ENCODE results near the gene NDEL1.

DNA sequence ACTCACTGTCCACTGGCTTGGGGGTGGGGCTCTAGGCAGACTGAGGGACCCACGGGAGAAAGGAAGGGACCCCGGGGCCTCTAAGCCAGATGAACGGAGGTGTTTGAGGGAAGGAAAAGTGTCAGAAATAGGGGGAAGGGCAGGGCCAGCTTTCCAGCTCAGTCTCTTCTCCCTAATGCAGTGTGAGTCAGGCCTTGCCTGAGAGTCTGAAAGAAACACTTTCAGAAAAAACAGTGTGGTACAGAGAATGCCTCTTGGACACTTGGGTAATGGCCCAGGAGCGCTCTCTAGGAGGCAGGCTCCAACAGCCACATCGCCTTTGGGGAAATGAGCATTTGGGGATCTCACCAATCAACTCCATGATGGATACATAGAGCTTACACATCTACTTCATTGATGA, 46.9 kb downstream of the NDEL1 start:
- TF ChIP-seq, protein P1, sequence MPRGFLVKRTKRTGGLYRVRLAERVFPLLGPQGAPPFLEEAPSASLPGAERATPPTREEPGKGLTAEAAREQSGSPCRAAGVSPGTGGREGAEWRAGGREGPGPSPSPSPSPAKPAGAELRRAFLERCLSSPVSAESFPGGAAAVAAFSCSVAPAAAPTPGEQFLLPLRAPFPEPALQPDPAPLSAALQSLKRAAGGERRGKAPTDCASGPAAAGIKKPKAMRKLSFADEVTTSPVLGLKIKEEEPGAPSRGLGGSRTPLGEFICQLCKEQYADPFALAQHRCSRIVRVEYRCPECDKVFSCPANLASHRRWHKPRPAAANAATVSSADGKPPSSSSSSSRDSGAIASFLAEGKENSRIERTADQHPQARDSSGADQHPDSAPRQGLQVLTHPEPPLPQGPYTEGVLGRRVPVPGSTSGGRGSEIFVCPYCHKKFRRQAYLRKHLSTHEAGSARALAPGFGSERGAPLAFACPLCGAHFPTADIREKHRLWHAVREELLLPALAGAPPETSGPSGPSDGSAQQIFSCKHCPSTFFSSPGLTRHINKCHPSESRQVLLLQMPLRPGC (tag by site-specific recombination; IDR thresholded peaks at IDR 0.05): no peak
- TF ChIP-seq ZNF302 (tag by site-specific recombination; IDR thresholded peaks at IDR 0.05; ENCODE audit: low read depth): no peak
- no peak for TF ChIP-seq ZNF121 (tag by site-specific recombination; IDR thresholded peaks at IDR 0.05)
- TF ChIP-seq, protein P2, sequence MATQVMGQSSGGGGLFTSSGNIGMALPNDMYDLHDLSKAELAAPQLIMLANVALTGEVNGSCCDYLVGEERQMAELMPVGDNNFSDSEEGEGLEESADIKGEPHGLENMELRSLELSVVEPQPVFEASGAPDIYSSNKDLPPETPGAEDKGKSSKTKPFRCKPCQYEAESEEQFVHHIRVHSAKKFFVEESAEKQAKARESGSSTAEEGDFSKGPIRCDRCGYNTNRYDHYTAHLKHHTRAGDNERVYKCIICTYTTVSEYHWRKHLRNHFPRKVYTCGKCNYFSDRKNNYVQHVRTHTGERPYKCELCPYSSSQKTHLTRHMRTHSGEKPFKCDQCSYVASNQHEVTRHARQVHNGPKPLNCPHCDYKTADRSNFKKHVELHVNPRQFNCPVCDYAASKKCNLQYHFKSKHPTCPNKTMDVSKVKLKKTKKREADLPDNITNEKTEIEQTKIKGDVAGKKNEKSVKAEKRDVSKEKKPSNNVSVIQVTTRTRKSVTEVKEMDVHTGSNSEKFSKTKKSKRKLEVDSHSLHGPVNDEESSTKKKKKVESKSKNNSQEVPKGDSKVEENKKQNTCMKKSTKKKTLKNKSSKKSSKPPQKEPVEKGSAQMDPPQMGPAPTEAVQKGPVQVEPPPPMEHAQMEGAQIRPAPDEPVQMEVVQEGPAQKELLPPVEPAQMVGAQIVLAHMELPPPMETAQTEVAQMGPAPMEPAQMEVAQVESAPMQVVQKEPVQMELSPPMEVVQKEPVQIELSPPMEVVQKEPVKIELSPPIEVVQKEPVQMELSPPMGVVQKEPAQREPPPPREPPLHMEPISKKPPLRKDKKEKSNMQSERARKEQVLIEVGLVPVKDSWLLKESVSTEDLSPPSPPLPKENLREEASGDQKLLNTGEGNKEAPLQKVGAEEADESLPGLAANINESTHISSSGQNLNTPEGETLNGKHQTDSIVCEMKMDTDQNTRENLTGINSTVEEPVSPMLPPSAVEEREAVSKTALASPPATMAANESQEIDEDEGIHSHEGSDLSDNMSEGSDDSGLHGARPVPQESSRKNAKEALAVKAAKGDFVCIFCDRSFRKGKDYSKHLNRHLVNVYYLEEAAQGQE (tag by site-specific recombination; IDR thresholded peaks at IDR 0.05): no peak
- TF ChIP-seq, protein P3, sequence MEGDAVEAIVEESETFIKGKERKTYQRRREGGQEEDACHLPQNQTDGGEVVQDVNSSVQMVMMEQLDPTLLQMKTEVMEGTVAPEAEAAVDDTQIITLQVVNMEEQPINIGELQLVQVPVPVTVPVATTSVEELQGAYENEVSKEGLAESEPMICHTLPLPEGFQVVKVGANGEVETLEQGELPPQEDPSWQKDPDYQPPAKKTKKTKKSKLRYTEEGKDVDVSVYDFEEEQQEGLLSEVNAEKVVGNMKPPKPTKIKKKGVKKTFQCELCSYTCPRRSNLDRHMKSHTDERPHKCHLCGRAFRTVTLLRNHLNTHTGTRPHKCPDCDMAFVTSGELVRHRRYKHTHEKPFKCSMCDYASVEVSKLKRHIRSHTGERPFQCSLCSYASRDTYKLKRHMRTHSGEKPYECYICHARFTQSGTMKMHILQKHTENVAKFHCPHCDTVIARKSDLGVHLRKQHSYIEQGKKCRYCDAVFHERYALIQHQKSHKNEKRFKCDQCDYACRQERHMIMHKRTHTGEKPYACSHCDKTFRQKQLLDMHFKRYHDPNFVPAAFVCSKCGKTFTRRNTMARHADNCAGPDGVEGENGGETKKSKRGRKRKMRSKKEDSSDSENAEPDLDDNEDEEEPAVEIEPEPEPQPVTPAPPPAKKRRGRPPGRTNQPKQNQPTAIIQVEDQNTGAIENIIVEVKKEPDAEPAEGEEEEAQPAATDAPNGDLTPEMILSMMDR (tag by site-specific recombination; IDR thresholded peaks at IDR 0.05): no peak
- no peak for TF ChIP-seq TCF7L2 (IDR thresholded peaks at IDR 0.05; ENCODE audit: borderline replicate concordance, low read depth, low read length)
- TF ChIP-seq IKZF3 (tag by site-specific recombination; IDR thresholded peaks at IDR 0.05): no peak
- TF ChIP-seq SETDB1 (IDR thresholded peaks at IDR 0.05; ENCODE audit: insufficient read length, low read length): no peak
- TF ChIP-seq, protein P4, sequence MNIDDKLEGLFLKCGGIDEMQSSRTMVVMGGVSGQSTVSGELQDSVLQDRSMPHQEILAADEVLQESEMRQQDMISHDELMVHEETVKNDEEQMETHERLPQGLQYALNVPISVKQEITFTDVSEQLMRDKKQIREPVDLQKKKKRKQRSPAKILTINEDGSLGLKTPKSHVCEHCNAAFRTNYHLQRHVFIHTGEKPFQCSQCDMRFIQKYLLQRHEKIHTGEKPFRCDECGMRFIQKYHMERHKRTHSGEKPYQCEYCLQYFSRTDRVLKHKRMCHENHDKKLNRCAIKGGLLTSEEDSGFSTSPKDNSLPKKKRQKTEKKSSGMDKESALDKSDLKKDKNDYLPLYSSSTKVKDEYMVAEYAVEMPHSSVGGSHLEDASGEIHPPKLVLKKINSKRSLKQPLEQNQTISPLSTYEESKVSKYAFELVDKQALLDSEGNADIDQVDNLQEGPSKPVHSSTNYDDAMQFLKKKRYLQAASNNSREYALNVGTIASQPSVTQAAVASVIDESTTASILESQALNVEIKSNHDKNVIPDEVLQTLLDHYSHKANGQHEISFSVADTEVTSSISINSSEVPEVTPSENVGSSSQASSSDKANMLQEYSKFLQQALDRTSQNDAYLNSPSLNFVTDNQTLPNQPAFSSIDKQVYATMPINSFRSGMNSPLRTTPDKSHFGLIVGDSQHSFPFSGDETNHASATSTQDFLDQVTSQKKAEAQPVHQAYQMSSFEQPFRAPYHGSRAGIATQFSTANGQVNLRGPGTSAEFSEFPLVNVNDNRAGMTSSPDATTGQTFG (tag by site-specific recombination; IDR thresholded peaks at IDR 0.05; ENCODE audit: borderline replicate concordance): no peak
- no peak for TF ChIP-seq ZNF404 (tag by site-specific recombination; IDR thresholded peaks at IDR 0.05)
- TF ChIP-seq, protein P5, sequence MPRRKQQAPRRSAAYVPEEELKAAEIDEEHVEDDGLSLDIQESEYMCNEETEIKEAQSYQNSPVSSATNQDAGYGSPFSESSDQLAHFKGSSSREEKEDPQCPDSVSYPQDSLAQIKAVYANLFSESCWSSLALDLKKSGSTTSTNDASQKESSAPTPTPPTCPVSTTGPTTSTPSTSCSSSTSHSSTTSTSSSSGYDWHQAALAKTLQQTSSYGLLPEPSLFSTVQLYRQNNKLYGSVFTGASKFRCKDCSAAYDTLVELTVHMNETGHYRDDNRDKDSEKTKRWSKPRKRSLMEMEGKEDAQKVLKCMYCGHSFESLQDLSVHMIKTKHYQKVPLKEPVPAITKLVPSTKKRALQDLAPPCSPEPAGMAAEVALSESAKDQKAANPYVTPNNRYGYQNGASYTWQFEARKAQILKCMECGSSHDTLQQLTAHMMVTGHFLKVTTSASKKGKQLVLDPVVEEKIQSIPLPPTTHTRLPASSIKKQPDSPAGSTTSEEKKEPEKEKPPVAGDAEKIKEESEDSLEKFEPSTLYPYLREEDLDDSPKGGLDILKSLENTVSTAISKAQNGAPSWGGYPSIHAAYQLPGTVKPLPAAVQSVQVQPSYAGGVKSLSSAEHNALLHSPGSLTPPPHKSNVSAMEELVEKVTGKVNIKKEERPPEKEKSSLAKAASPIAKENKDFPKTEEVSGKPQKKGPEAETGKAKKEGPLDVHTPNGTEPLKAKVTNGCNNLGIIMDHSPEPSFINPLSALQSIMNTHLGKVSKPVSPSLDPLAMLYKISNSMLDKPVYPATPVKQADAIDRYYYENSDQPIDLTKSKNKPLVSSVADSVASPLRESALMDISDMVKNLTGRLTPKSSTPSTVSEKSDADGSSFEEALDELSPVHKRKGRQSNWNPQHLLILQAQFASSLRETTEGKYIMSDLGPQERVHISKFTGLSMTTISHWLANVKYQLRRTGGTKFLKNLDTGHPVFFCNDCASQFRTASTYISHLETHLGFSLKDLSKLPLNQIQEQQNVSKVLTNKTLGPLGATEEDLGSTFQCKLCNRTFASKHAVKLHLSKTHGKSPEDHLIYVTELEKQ (tag by site-specific recombination; IDR thresholded peaks at IDR 0.05; ENCODE audit: borderline replicate concordance): no peak
- TF ChIP-seq, protein P6, sequence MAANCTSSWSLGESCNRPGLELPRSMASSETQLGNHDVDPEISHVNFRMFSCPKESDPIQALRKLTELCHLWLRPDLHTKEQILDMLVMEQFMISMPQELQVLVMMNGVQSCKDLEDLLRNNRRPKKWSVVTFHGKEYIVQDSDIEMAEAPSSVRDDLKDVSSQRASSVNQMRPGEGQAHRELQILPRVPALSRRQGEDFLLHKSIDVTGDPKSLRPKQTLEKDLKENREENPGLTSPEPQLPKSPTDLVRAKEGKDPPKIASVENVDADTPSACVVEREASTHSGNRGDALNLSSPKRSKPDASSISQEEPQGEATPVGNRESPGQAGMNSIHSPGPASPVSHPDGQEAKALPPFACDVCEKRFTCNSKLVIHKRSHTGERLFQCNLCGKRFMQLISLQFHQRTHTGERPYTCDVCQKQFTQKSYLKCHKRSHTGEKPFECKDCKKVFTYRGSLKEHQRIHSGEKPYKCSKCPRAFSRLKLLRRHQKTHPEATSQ (tag by site-specific recombination; IDR thresholded peaks at IDR 0.05): no peak
- TF ChIP-seq, protein P7, sequence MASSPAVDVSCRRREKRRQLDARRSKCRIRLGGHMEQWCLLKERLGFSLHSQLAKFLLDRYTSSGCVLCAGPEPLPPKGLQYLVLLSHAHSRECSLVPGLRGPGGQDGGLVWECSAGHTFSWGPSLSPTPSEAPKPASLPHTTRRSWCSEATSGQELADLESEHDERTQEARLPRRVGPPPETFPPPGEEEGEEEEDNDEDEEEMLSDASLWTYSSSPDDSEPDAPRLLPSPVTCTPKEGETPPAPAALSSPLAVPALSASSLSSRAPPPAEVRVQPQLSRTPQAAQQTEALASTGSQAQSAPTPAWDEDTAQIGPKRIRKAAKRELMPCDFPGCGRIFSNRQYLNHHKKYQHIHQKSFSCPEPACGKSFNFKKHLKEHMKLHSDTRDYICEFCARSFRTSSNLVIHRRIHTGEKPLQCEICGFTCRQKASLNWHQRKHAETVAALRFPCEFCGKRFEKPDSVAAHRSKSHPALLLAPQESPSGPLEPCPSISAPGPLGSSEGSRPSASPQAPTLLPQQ (tag by site-specific recombination; IDR thresholded peaks at IDR 0.05): no peak

Data from HEK293 (cell line).